Neural cell (in vitro differentiated cells): ENCODE data around the gene LCP2.

ENCODE experiments used
- EP300 ChIP-seq: fragments of 450-650 bp; conservative IDR thresholded peaks from 2 replicates; pipeline ENCODE4 v1.6.1; 2014; ENCODE audit warnings: antibody characterized with exemption, mild to moderate bottlenecking, moderate library complexity; ENCODE audit not compliant: poor library complexity, severe bottlenecking
- EZH2 ChIP-seq: fragments of 200-600, 300-800 bp; shearing (Covaris generic), sonication (generic); IDR thresholded peaks from 2 replicates; pipeline ENCODE4 v1.6.1; 2014; ENCODE audit warnings: antibody characterized with exemption, low read length, borderline replicate concordance, mild to moderate bottlenecking; ENCODE audit not compliant: insufficient read depth, poor library complexity, severe bottlenecking
- MXI1 ChIP-seq: fragments of 450-650 bp; conservative IDR thresholded peaks from 2 replicates; pipeline ENCODE4 v1.6.1; 2014; ENCODE audit warnings: antibody characterized with exemption, mild to moderate bottlenecking; ENCODE audit not compliant: poor library complexity, severe bottlenecking
- RAD21 ChIP-seq: fragments of 450-650 bp; conservative IDR thresholded peaks from 2 replicates; pipeline ENCODE4 v1.6.1; 2014; ENCODE audit warnings: antibody characterized with exemption, mild to moderate bottlenecking, moderate library complexity
- TAF1 ChIP-seq: IDR thresholded peaks from 2 replicates; pipeline ENCODE4 v1.6.1; 2012; ENCODE audit warnings: low read depth
- TF ChIP-seq, protein P1 (sequence below): fragments of 450-650 bp; IDR thresholded peaks from 2 replicates; pipeline ENCODE4 v1.5.1; 2014; ENCODE audit warnings: antibody characterized with exemption, mild to moderate bottlenecking, moderate library complexity; ENCODE audit not compliant: poor library complexity, severe bottlenecking
- TF ChIP-seq, protein P2 (sequence below): IDR thresholded peaks from 2 replicates; pipeline ENCODE4 v1.6.1; 2012; ENCODE audit warnings: borderline replicate concordance

GRCh38 chr5:170219615-170220014 is 78.0 kb downstream of the LCP2 start:
- TF ChIP-seq RAD21 (no peak), EZH2 (no peak), TAF1 (no peak), EP300 (no peak), MXI1 (no peak)
- TF ChIP-seq, protein P1, sequence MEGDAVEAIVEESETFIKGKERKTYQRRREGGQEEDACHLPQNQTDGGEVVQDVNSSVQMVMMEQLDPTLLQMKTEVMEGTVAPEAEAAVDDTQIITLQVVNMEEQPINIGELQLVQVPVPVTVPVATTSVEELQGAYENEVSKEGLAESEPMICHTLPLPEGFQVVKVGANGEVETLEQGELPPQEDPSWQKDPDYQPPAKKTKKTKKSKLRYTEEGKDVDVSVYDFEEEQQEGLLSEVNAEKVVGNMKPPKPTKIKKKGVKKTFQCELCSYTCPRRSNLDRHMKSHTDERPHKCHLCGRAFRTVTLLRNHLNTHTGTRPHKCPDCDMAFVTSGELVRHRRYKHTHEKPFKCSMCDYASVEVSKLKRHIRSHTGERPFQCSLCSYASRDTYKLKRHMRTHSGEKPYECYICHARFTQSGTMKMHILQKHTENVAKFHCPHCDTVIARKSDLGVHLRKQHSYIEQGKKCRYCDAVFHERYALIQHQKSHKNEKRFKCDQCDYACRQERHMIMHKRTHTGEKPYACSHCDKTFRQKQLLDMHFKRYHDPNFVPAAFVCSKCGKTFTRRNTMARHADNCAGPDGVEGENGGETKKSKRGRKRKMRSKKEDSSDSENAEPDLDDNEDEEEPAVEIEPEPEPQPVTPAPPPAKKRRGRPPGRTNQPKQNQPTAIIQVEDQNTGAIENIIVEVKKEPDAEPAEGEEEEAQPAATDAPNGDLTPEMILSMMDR, result no peak
- TF ChIP-seq, protein P2, sequence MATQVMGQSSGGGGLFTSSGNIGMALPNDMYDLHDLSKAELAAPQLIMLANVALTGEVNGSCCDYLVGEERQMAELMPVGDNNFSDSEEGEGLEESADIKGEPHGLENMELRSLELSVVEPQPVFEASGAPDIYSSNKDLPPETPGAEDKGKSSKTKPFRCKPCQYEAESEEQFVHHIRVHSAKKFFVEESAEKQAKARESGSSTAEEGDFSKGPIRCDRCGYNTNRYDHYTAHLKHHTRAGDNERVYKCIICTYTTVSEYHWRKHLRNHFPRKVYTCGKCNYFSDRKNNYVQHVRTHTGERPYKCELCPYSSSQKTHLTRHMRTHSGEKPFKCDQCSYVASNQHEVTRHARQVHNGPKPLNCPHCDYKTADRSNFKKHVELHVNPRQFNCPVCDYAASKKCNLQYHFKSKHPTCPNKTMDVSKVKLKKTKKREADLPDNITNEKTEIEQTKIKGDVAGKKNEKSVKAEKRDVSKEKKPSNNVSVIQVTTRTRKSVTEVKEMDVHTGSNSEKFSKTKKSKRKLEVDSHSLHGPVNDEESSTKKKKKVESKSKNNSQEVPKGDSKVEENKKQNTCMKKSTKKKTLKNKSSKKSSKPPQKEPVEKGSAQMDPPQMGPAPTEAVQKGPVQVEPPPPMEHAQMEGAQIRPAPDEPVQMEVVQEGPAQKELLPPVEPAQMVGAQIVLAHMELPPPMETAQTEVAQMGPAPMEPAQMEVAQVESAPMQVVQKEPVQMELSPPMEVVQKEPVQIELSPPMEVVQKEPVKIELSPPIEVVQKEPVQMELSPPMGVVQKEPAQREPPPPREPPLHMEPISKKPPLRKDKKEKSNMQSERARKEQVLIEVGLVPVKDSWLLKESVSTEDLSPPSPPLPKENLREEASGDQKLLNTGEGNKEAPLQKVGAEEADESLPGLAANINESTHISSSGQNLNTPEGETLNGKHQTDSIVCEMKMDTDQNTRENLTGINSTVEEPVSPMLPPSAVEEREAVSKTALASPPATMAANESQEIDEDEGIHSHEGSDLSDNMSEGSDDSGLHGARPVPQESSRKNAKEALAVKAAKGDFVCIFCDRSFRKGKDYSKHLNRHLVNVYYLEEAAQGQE, result no peak
